Type B pancreatic cell (in vitro differentiated cells): ENCODE measurements around the gene SULT1E1. TPM values are rescaled to one million over a fixed set of nuclear protein-coding genes. Genes with fewer than 3 reads are reported as not detected.

Source experiments
- DNase-seq: peaks from one replicate; pipeline ENCODE4 v3.0.0; 2021; ENCODE audit warnings: mixed read lengths; ENCODE audit not compliant: unreplicated experiment; ENCODE audit errors: extremely low spot score
- H3K27ac Mint-ChIP-seq: 2 replicates; pipeline ENCODE4 v1.8.0; 2021; ENCODE audit warnings: mild to moderate bottlenecking, mixed read lengths
- H3K27me3 Mint-ChIP-seq: 2 replicates; pipeline ENCODE4 v1.8.0; 2021; ENCODE audit warnings: mixed read lengths
- H3K36me3 Mint-ChIP-seq: 2 replicates; pipeline ENCODE4 v1.8.0; 2021; ENCODE audit warnings: mixed read lengths
- H3K4me1 Mint-ChIP-seq: one replicate; pipeline ENCODE4 v1.8.0; 2021; ENCODE audit warnings: mixed read lengths; ENCODE audit not compliant: unreplicated experiment
- H3K4me3 Mint-ChIP-seq: 2 replicates; pipeline ENCODE4 v1.8.0; 2021; ENCODE audit warnings: mild to moderate bottlenecking, mixed read lengths
- H3K9me3 Mint-ChIP-seq: 2 replicates; pipeline ENCODE4 v1.8.0; 2021; ENCODE audit warnings: mixed read lengths
- CTCF ChIP-seq: fragments of 200-600 bp; sonication (generic); conservative IDR thresholded peaks from 2 replicates; pipeline ENCODE4 v1.5.0; 2021; ENCODE audit warnings: antibody characterized with exemption, mild to moderate bottlenecking
- total RNA-seq: library from RNA; stranded (reverse); gene quantifications from 2 replicates; pipeline ENCODE4 v1.2.1, GENCODE V29; 2021; ENCODE audit warnings: low replicate concordance

SULT1E1 gene
- total RNA-seq, 1 donor from 2014 or later, result 64.9 TPM

- DNase-seq, result no peak
- no peaks in the 10 kb centered on the region for H3K36me3 Mint-ChIP-seq
- H3K9me3 Mint-ChIP-seq, result no peaks in the 10 kb centered on the region
Observed at GRCh38 chr4:69894186-69894585, 34.2 kb upstream of the SULT1E1 start.

GRCh38 chr4:69888336-69888735 is 28.4 kb upstream of the SULT1E1 start:
- DNase-seq, result no peak
- Mint-ChIP-seq H3K36me3 (no peaks in the 10 kb centered on the region), H3K9me3 (peaks cover 13% of the 10 kb centered on the region), H3K4me3 (no peak overlapping the region), H3K4me1 (no peaks in the 10 kb centered on the region), H3K27ac (peak overlapping the region; percentile 0), H3K27me3 (no peaks in the 10 kb centered on the region)
- TF ChIP-seq CTCF, result no peak

More at GRCh38 chr4:69894186-69894585, 34.2 kb upstream of the SULT1E1 start:
- TF ChIP-seq CTCF, result no peak
- Mint-ChIP-seq H3K27ac (no peak overlapping the region), H3K4me1 (no peaks in the 10 kb centered on the region), H3K27me3 (no peaks in the 10 kb centered on the region), H3K4me3 (no peak overlapping the region)

GRCh38 chr4:69882150-69882549 is 22.2 kb upstream of the SULT1E1 start:
- H3K4me3 Mint-ChIP-seq, result no peak overlapping the region
- no peak overlapping the region for H3K27ac Mint-ChIP-seq
- H3K27me3 Mint-ChIP-seq, result no peaks in the 10 kb centered on the region
- H3K36me3 Mint-ChIP-seq, result no peaks in the 10 kb centered on the region
- TF ChIP-seq CTCF, result no peak
- DNase-seq, result no peak
- H3K4me1 Mint-ChIP-seq, result no peaks in the 10 kb centered on the region
- H3K9me3 Mint-ChIP-seq, result peaks cover 8% of the 10 kb centered on the region

- Mint-ChIP-seq H3K4me1 (no peaks in the 10 kb centered on the region), H3K4me3 (no peak overlapping the region), H3K9me3 (peaks cover 8% of the 10 kb centered on the region), H3K27ac (no peak overlapping the region), H3K27me3 (no peaks in the 10 kb centered on the region), H3K36me3 (no peaks in the 10 kb centered on the region)
- TF ChIP-seq CTCF, result peak; percentile 92
- no peak for DNase-seq
Observed at GRCh38 chr4:69881173-69881773, 21.3 kb upstream of the SULT1E1 start.

GRCh38 chr4:69878250-69878649 is 18.3 kb upstream of the SULT1E1 start:
- Mint-ChIP-seq H3K4me3 (no peak overlapping the region), H3K27ac (no peak overlapping the region), H3K27me3 (no peaks in the 10 kb centered on the region), H3K36me3 (no peaks in the 10 kb centered on the region), H3K9me3 (no peaks in the 10 kb centered on the region), H3K4me1 (no peaks in the 10 kb centered on the region)
- no peak for DNase-seq
- no peak for TF ChIP-seq CTCF

- TF ChIP-seq CTCF, result no peak
- H3K27me3 Mint-ChIP-seq, result no peaks in the 10 kb centered on the region
Observed at GRCh38 chr4:69877453-69877852, 17.5 kb upstream of the SULT1E1 start.

More at GRCh38 chr4:69877453-69877852, 17.5 kb upstream of the SULT1E1 start:
- Mint-ChIP-seq H3K4me1 (no peaks in the 10 kb centered on the region), H3K27ac (no peak overlapping the region), H3K9me3 (peaks cover 6% of the 10 kb centered on the region), H3K36me3 (no peaks in the 10 kb centered on the region), H3K4me3 (no peak overlapping the region)
- DNase-seq, result no peak
